Right lobe of liver (tissue), 6 donors: ENCODE data around the gene FKBP9. TPM values are rescaled to one million over a fixed set of nuclear protein-coding genes. Genes with fewer than 3 reads are reported as not detected.

Experiments used
- ATAC-seq, 4 donors: fragments of 200-7000 bp; cut with Tn5 transposase; one replicate each; pipeline ENCODE4 v1.9.1; 2020; ENCODE audit warnings: mild to moderate bottlenecking in 4 of 4, moderate library complexity in 4 of 4
- DNase-seq, 3 donors: peaks; one replicate each; pipeline ENCODE4 v3.0.0-alpha.2; 2020
- H3K27ac ChIP-seq, 3 donors: fragments of 200-600 bp; one replicate each; pipeline ENCODE4 v1.8.0; 2022
- H3K27me3 ChIP-seq, 2 donors: fragments of 200-600 bp; one replicate each; pipeline ENCODE4 v1.8.0; 2022
- H3K36me3 ChIP-seq, 4 donors: fragments of 200-600 bp; sonication (generic) in 1 of 4; one replicate each; pipeline versions ENCODE4 v1.5.1 to v1.8.0; 2017 to 2022; ENCODE audit warnings: control low read depth in 1 of 4
- H3K4me1 ChIP-seq, 4 donors: fragments of 200-600 bp; sonication (generic) in 1 of 4; one replicate each; pipeline versions ENCODE4 v1.5.1 to v1.8.0; 2017 to 2022; ENCODE audit warnings: control low read depth in 1 of 4
- H3K4me3 ChIP-seq, 3 donors: fragments of 200-600 bp; one replicate each; pipeline ENCODE4 v1.8.0; 2022
- H3K9me3 ChIP-seq, 4 donors: fragments of 200-600 bp; sonication (generic) in 1 of 4; one replicate each; pipeline versions ENCODE4 v1.5.1 to v1.8.0; 2017 to 2022; ENCODE audit warnings: control low read depth in 1 of 4
- CTCF ChIP-seq, 4 donors: fragments of 200-600 bp in 3 of 4; fragments of 450-650 bp in 1 of 4; IDR thresholded peaks; one replicate each; pipeline versions ENCODE4 v1.5.1 to v1.8.0; 2016 to 2022; ENCODE audit warnings: antibody characterized with exemption in 4 of 4, mild to moderate bottlenecking in 2 of 4
- POLR2A ChIP-seq: fragments of 450-650 bp; IDR thresholded peaks from one replicate; pipeline ENCODE4 v1.6.1; 2017; ENCODE audit warnings: antibody characterized with exemption, mild to moderate bottlenecking
- WGBS: methylation state at CpG from one replicate; pipeline ENCODE4 v1.1.6; 2018; ENCODE audit warnings: low coverage, low lambda C conversion rate; ENCODE audit not compliant: insufficient coverage; ENCODE audit errors: missing lambda C conversion rate; 5-methylcytosine and 5-hydroxymethylcytosine counted together
- intact Hi-C, 2 donors: fragments of 100-400 bp; cut with DNase I; formaldehyde crosslinking; loops; one replicate each; pipeline versions ENCODE4 v1.11.2 to v1.14.1; 2022
- total RNA-seq, 6 experiments: library from RNA; depleted of rRNA in 2 of 6; stranded (reverse); fragments of >200 nt in 2 of 6; fragmentation: NEBNext Ultra II Directional in 3 of 6; extraction: Animal tissue kit (Norgen Biotek cat#: 25700) in 3 of 6; gene quantifications; one replicate each; pipeline versions ENCODE4 v1.1.0 to v1.2.4, GENCODE V29; 2016 to 2023
- donor health status: DM: no; HTN: yes; CAD: no.
- donor health status: DM: no; HTN: no; CAD: no.
- donor health status: DM: no; HTN: no; CAD: no.
- donor health status: DM: no; HTN: yes; CAD: no.
- donor health status: DM: no; HTN: yes; CAD: no.

Gene FKBP9
- total RNA-seq, 6 experiments from 2014 or later, result 22.2 to 54.6 (median 37.6) TPM

- H3K27me3 ChIP-seq, result no peaks in the 10 kb centered on the region
- intact Hi-C loops, result no loop called here
- H3K36me3 ChIP-seq, result peaks cover 0 to 19% (median 4%) of the 10 kb centered on the region in 4 donors
- ATAC-seq, result no peak
- H3K9me3 ChIP-seq, result no peaks in the 10 kb centered on the region
- H3K27ac ChIP-seq, result no peak overlapping the region
- H3K4me3 ChIP-seq, result no peak overlapping the region
- TF ChIP-seq POLR2A (no peak), CTCF (IDR thresholded peaks at IDR 0.05) (no peak)
- WGBS, result 100% methylated on average over 1 of the region's 2 CpGs
- no peak for DNase-seq
- H3K4me1 ChIP-seq, result no peaks in the 10 kb centered on the region
These were observed 52.5 kb downstream of the FKBP9 start for GRCh38 chr7:33009734-33010133.

- ATAC-seq (no peak), DNase-seq (no peak)
- Histone ChIP-seq H3K36me3 (peaks cover 0 to 40% (median 7%) of the 10 kb centered on the region in 4 donors), H3K4me1 (no peaks in the 10 kb centered on the region), H3K27ac (no peak overlapping the region), H3K27me3 (no peaks in the 10 kb centered on the region), H3K4me3 (no peak overlapping the region), H3K9me3 (no peaks in the 10 kb centered on the region)
- no peak for TF ChIP-seq CTCF (IDR thresholded peaks at IDR 0.05)
- TF ChIP-seq POLR2A, result no peak
- intact Hi-C loops, result no loop called here
These were observed 55.1 kb downstream of the FKBP9 start for GRCh38 chr7:33012364-33012763.

GRCh38 chr7:33024189-33024757 is 67.0 kb downstream of the FKBP9 start:
- Histone ChIP-seq H3K9me3 (no peaks in the 10 kb centered on the region), H3K27ac (no peak overlapping the region), H3K27me3 (no peaks in the 10 kb centered on the region), H3K4me1 (no peaks in the 10 kb centered on the region), H3K4me3 (no peak overlapping the region), H3K36me3 (peaks cover 0 to 15% (median 3%) of the 10 kb centered on the region in 4 donors)
- DNase-seq (no peak), ATAC-seq (no peak)
- TF ChIP-seq CTCF (IDR thresholded peaks at IDR 0.05) (no peak), POLR2A (no peak)
- intact Hi-C loops, result no loop called here
- WGBS, result 90% methylated on average over 4 of the region's 4 CpGs

- Histone ChIP-seq H3K36me3 (no peaks in the 10 kb centered on the region), H3K27ac (peak overlapping the region in 1 of 3 donors; percentile 59), H3K27me3 (no peaks in the 10 kb centered on the region), H3K4me3 (no peak overlapping the region), H3K9me3 (no peaks in the 10 kb centered on the region), H3K4me1 (peaks cover 0 to 15% (median 0%) of the 10 kb centered on the region in 4 donors)
- WGBS, result 83% methylated on average over 2 of the region's 2 CpGs
- TF ChIP-seq CTCF (IDR thresholded peaks at IDR 0.05) (no peak), POLR2A (no peak)
- intact Hi-C loops, result no loop called here
- ATAC-seq, result no peak
- no peak for DNase-seq
These were observed 78.5 kb downstream of the FKBP9 start for GRCh38 chr7:33035776-33036175.

GRCh38 chr7:33038639-33039038 is 81.4 kb downstream of the FKBP9 start:
- Histone ChIP-seq H3K27ac (peak overlapping the region; percentile 61 to 76 (median 66)), H3K4me3 (peak overlapping the region; percentile 28 to 58 (median 42)), H3K36me3 (no peaks in the 10 kb centered on the region), H3K9me3 (no peaks in the 10 kb centered on the region), H3K27me3 (no peaks in the 10 kb centered on the region), H3K4me1 (peaks cover 0 to 30% (median 4%) of the 10 kb centered on the region in 4 donors)
- intact Hi-C loops, result no loop called here
- no peak for DNase-seq
- no peak for ATAC-seq
- TF ChIP-seq POLR2A, result no peak
- TF ChIP-seq CTCF (IDR thresholded peaks at IDR 0.05), result no peak
- 15% methylated on average over 2 of the region's 2 CpGs for WGBS
